Posterior vena cava (tissue), 2 donors: ENCODE data around the gene RRAS2. TPM values are rescaled to one million over a fixed set of nuclear protein-coding genes. Genes with fewer than 3 reads are reported as not detected.
A peak's percentile ranks its signal among the peaks of the same experiment; 100 is the strongest.
"Not testable (repeated sequence)": the region's sequence is repeated elsewhere in the genome, so short reads cannot be mapped to it uniquely, and the experiment has no call there.

Experiments
- DNase-seq: peaks from one replicate; pipeline ENCODE4 v3.0.0-alpha.2; 2020; ENCODE audit warnings: low spot score
- intact Hi-C, 2 donors: fragments of 100-400 bp; cut with DNase I; formaldehyde crosslinking; loops; one replicate each; pipeline versions ENCODE4 v1.14.1 to v1.14.2; 2022 to 2023
- total RNA-seq, 2 donors: library from RNA; stranded (reverse); fragmentation: NEBNext Ultra II Directional; extraction: Animal tissue kit (Norgen Biotek cat#: 25700); gene quantifications; one replicate each; pipeline ENCODE4 v1.2.1, GENCODE V29; 2021
- donor health status: DM: yes; HTN: yes; CAD: no.
- donor health status: DM: yes; HTN: yes; CAD: no.

Gene RRAS2
- total RNA-seq, 2 donors from 2014 or later, result 15.8 to 31.3 TPM

- intact Hi-C loops, result no loop called here
- no peak for DNase-seq
Measured at GRCh38 chr11:14270690-14271542, 88.1 kb downstream of the RRAS2 start.

GRCh38 chr11:14269692-14270573 lies 89.0 kb downstream of the RRAS2 start:
- intact Hi-C loops, result no loop called here
- DNase-seq, result no peak

- no peak for DNase-seq
- intact Hi-C loops, result no loop called here
Measured at GRCh38 chr11:14267861-14268635, 90.9 kb downstream of the RRAS2 start.

- no peak for DNase-seq
- intact Hi-C loops, result no loop called here
Measured at GRCh38 chr11:14266622-14267021, 92.4 kb downstream of the RRAS2 start.

- DNase-seq, result no peak
- intact Hi-C loops, result no loop called here
Measured at GRCh38 chr11:14264966-14265365, 94.0 kb downstream of the RRAS2 start.

- intact Hi-C loops, result no loop called here
- DNase-seq, result no peak
Measured at GRCh38 chr11:14262271-14262846, 96.6 kb downstream of the RRAS2 start.

GRCh38 chr11:14261066-14261465 lies 97.9 kb downstream of the RRAS2 start:
- intact Hi-C loops, result no loop called here
- no peak for DNase-seq

GRCh38 chr11:14259878-14260277 lies 99.1 kb downstream of the RRAS2 start:
- DNase-seq, result no peak
- intact Hi-C loops, result no loop called here

GRCh38 chr11:14259186-14259784 lies 99.7 kb downstream of the RRAS2 start:
- no peak for DNase-seq
- intact Hi-C loops, result no loop called here

GRCh38 chr11:14258221-14258935 lies 100.6 kb downstream of the RRAS2 start:
- no peak for DNase-seq

GRCh38 chr11:14255238-14255534 lies 103.8 kb downstream of the RRAS2 start:
- DNase-seq, result no peak
- intact Hi-C loops, result no loop called here

More at GRCh38 chr11:14258221-14258935, 100.6 kb downstream of the RRAS2 start:
- intact Hi-C loops, result no loop called here

GRCh38 chr11:14254533-14255237 lies 104.3 kb downstream of the RRAS2 start:
- DNase-seq, result no peak
- intact Hi-C loops, result no loop called here

- intact Hi-C loops, result no loop called here
- no peak for DNase-seq
Measured at GRCh38 chr11:14253840-14254239, 105.1 kb downstream of the RRAS2 start.

GRCh38 chr11:14253421-14253820 lies 105.6 kb downstream of the RRAS2 start:
- no peak for DNase-seq
- intact Hi-C loops, result no loop called here

- DNase-seq, intact Hi-C loops: not testable (repeated sequence)
Measured at GRCh38 chr11:14252501-14252900, 106.5 kb downstream of the RRAS2 start.

GRCh38 chr11:14251754-14252153 lies 107.2 kb downstream of the RRAS2 start:
- no peak for DNase-seq
- intact Hi-C loops, result loop anchor here in 1 of 2 donors (2.0 kb wide), 1 partner anchor 297 kb away; no protein-coding TSS in a partner anchor

- intact Hi-C loops, result loop anchor here in 1 of 2 donors (10.0 kb wide), 1 partner anchor 295 kb away; no protein-coding TSS in a partner anchor
- DNase-seq, result peak; percentile 88
Measured at GRCh38 chr11:14249121-14249963, 109.6 kb downstream of the RRAS2 start.
